CD4-positive, CD25-positive, alpha-beta regulatory T cell (primary cell): ENCODE measurements around the gene USP7. TPM values are rescaled to one million over a fixed set of nuclear protein-coding genes. Genes with fewer than 3 reads are reported as not detected.
"Not testable (repeated sequence)": the region's sequence is repeated elsewhere in the genome, so short reads cannot be mapped to it uniquely, and the experiment has no call there.

Source experiments
- ATAC-seq, 2 donors: fragments of 150-1000 bp; cut with Tn5 transposase; one replicate each; pipeline ENCODE4 v1.10.0; 2021; ENCODE audit warnings: low read depth in 2 of 2, moderate number of reproducible peaks in 2 of 2, moderate library complexity in 1 of 2
- DNase-seq, 3 donors: peaks; one replicate each; pipeline versions ENCODE4 v3.0.0 to v3.0.0-alpha.2; 2012 to 2022; ENCODE audit warnings: mixed read lengths in 1 of 3
- H3K27ac ChIP-seq: one replicate; pipeline ENCODE4 v1.7.0; 2013; ENCODE audit warnings: mild to moderate bottlenecking, low read length; ENCODE audit not compliant: insufficient read depth, poor library complexity, severe bottlenecking
- H3K27me3 ChIP-seq: one replicate; pipeline ENCODE4 v1.7.0; 2013; ENCODE audit warnings: low read length; ENCODE audit not compliant: control insufficient read depth, insufficient read depth
- H3K36me3 ChIP-seq: one replicate; pipeline ENCODE4 v1.7.0; 2013; ENCODE audit warnings: mild to moderate bottlenecking, low read length, moderate library complexity; ENCODE audit not compliant: control insufficient read depth, insufficient read depth
- H3K4me1 ChIP-seq: 2 replicates; pipeline ENCODE4 v1.7.0; 2013; ENCODE audit warnings: mild to moderate bottlenecking, low read length; ENCODE audit not compliant: insufficient read depth, control insufficient read depth, poor library complexity, severe bottlenecking
- H3K4me3 ChIP-seq: one replicate; pipeline ENCODE4 v1.7.0; 2013; ENCODE audit warnings: low read depth, mild to moderate bottlenecking, low read length, moderate library complexity
- H3K9me3 ChIP-seq, 2 experiments: 1 replicate in 1 of 2; 2 replicates in 1 of 2; pipeline ENCODE4 v1.7.0; 2013; ENCODE audit warnings: low read length in 2 of 2, mild to moderate bottlenecking in 1 of 2, moderate library complexity in 1 of 2; ENCODE audit not compliant: control insufficient read depth in 2 of 2
- H3K27ac Mint-ChIP-seq, 3 donors: one replicate each; pipeline ENCODE4 v1.8.0; 2020 to 2022; ENCODE audit warnings: mild to moderate bottlenecking in 3 of 3, mixed read lengths in 3 of 3, moderate library complexity in 2 of 3
- H3K27me3 Mint-ChIP-seq: one replicate; pipeline ENCODE4 v1.8.0; 2022; ENCODE audit warnings: mild to moderate bottlenecking, mixed read lengths
- H3K36me3 Mint-ChIP-seq: one replicate; pipeline ENCODE4 v1.8.0; 2020; ENCODE audit warnings: mixed read lengths
- H3K4me1 Mint-ChIP-seq, 4 donors: one replicate each; pipeline ENCODE4 v1.8.0; 2020 to 2022; ENCODE audit warnings: mixed read lengths in 4 of 4, mild to moderate bottlenecking in 1 of 4
- H3K4me3 Mint-ChIP-seq, 4 donors: one replicate each; pipeline ENCODE4 v1.8.0; 2020 to 2022; ENCODE audit warnings: mild to moderate bottlenecking in 4 of 4, mixed read lengths in 4 of 4, moderate library complexity in 3 of 4
- H3K9me3 Mint-ChIP-seq, 7 donors: one replicate each; pipeline ENCODE4 v1.8.0; 2020 to 2022; ENCODE audit warnings: mixed read lengths in 7 of 7, mild to moderate bottlenecking in 3 of 7, moderate library complexity in 2 of 7
- polyA plus RNA-seq, 4 donors: library from polyadenylated mRNA; unstranded; fragments of 300-500 nt; fragmentation: Illumina TruSeq; gene quantifications; one replicate each; pipeline ENCODE4 v1.2.3, GENCODE V29; 2021
- total RNA-seq: library from RNA; stranded (reverse); gene quantifications from one replicate; pipeline ENCODE4 v1.2.3, GENCODE V29; 2022

Gene USP7
- total and polyA plus RNA-seq, 5 donors from 2014 or later, result 6.8 to 296 (median 7.1) TPM

- Histone ChIP-seq H3K9me3 (no peaks in the 10 kb centered on the region), H3K4me1 (no peaks in the 10 kb centered on the region), H3K27me3 (no peaks in the 10 kb centered on the region), H3K4me3 (no peak overlapping the region), H3K27ac (no peak overlapping the region), H3K36me3 (no peaks in the 10 kb centered on the region)
- no peaks in the 10 kb centered on the region for H3K36me3 Mint-ChIP-seq
- no peaks in the 10 kb centered on the region for H3K9me3 Mint-ChIP-seq
- H3K4me3 Mint-ChIP-seq, result no peak overlapping the region
- H3K27ac Mint-ChIP-seq, result no peak overlapping the region
- DNase-seq, result no peak
- no peak for ATAC-seq
- no peaks in the 10 kb centered on the region for H3K27me3 Mint-ChIP-seq
- no peaks in the 10 kb centered on the region for H3K4me1 Mint-ChIP-seq
Observed at GRCh38 chr16:8989099-8989878, 25.6 kb upstream of the USP7 start.

- H3K4me3 Mint-ChIP-seq, result no peak overlapping the region
Observed at GRCh38 chr16:8986818-8987191, 23.1 kb upstream of the USP7 start.

GRCh38 chr16:8986111-8986510 is 22.4 kb upstream of the USP7 start:
- no peak overlapping the region for H3K4me3 ChIP-seq
- peak overlapping the region in 1 of 3 donors; percentile 14 for H3K27ac Mint-ChIP-seq
- no peak overlapping the region for H3K27ac ChIP-seq
- no peaks in the 10 kb centered on the region for H3K4me1 Mint-ChIP-seq
- no peaks in the 10 kb centered on the region for H3K4me1 ChIP-seq
- H3K4me3 Mint-ChIP-seq, result no peak overlapping the region
- ATAC-seq (no peak), DNase-seq (no peak)
- no peaks in the 10 kb centered on the region for H3K27me3 ChIP-seq
- H3K36me3 Mint-ChIP-seq, result no peaks in the 10 kb centered on the region
- H3K27me3 Mint-ChIP-seq, result no peaks in the 10 kb centered on the region
- no peaks in the 10 kb centered on the region for H3K9me3 Mint-ChIP-seq
- H3K36me3 ChIP-seq, result no peaks in the 10 kb centered on the region
- no peaks in the 10 kb centered on the region for H3K9me3 ChIP-seq

More at GRCh38 chr16:8986818-8987191, 23.1 kb upstream of the USP7 start:
- no peaks in the 10 kb centered on the region for H3K4me1 Mint-ChIP-seq
- H3K9me3 Mint-ChIP-seq, result no peaks in the 10 kb centered on the region
- H3K36me3 Mint-ChIP-seq, result no peaks in the 10 kb centered on the region
- no peak overlapping the region for H3K27ac Mint-ChIP-seq
- H3K27me3 Mint-ChIP-seq, result no peaks in the 10 kb centered on the region
- Histone ChIP-seq H3K4me3 (no peak overlapping the region), H3K27ac (no peak overlapping the region), H3K9me3 (no peaks in the 10 kb centered on the region), H3K36me3 (no peaks in the 10 kb centered on the region), H3K4me1 (no peaks in the 10 kb centered on the region), H3K27me3 (no peaks in the 10 kb centered on the region)
- no peak for DNase-seq
- no peak for ATAC-seq

- DNase-seq (no peak), ATAC-seq (no peak)
- Histone ChIP-seq H3K4me1 (no peaks in the 10 kb centered on the region), H3K27me3 (no peaks in the 10 kb centered on the region), H3K27ac (no peak overlapping the region), H3K4me3 (no peak overlapping the region), H3K36me3 (no peaks in the 10 kb centered on the region), H3K9me3 (no peaks in the 10 kb centered on the region)
- no peak overlapping the region for H3K27ac Mint-ChIP-seq
- H3K4me1 Mint-ChIP-seq, result no peaks in the 10 kb centered on the region
- H3K4me3 Mint-ChIP-seq, result no peak overlapping the region
- H3K27me3 Mint-ChIP-seq, result no peaks in the 10 kb centered on the region
- peaks cover 2% of the 10 kb centered on the region for H3K36me3 Mint-ChIP-seq
- no peaks in the 10 kb centered on the region for H3K9me3 Mint-ChIP-seq
Observed at GRCh38 chr16:8982816-8983215, 19.1 kb upstream of the USP7 start.

- not testable (repeated sequence) for H3K4me3 Mint-ChIP-seq, H3K27me3 Mint-ChIP-seq, H3K4me1 Mint-ChIP-seq, H3K27me3 ChIP-seq, H3K9me3 ChIP-seq, H3K9me3 Mint-ChIP-seq, ATAC-seq, H3K36me3 ChIP-seq, H3K4me3 ChIP-seq, DNase-seq, H3K36me3 Mint-ChIP-seq, H3K27ac ChIP-seq, H3K4me1 ChIP-seq, H3K27ac Mint-ChIP-seq
Observed at GRCh38 chr16:8981901-8982300, 18.2 kb upstream of the USP7 start.

- not testable (repeated sequence) for H3K36me3 ChIP-seq, H3K9me3 Mint-ChIP-seq, H3K4me3 ChIP-seq, H3K36me3 Mint-ChIP-seq, H3K4me1 Mint-ChIP-seq, H3K9me3 ChIP-seq, DNase-seq, ATAC-seq, H3K27me3 ChIP-seq, H3K27ac Mint-ChIP-seq, H3K4me3 Mint-ChIP-seq, H3K27ac ChIP-seq, H3K4me1 ChIP-seq
- H3K27me3 Mint-ChIP-seq, result peaks cover 25% of the 10 kb centered on the region
Observed at GRCh38 chr16:8976189-8976588, 12.5 kb upstream of the USP7 start.

GRCh38 chr16:8975039-8975438 is 11.3 kb upstream of the USP7 start:
- Mint-ChIP-seq H3K4me1 (peaks cover 0 to 5% (median 3%) of the 10 kb centered on the region in 4 donors), H3K27ac (no peak overlapping the region), H3K27me3 (peaks cover 30% of the 10 kb centered on the region), H3K36me3 (peaks cover 2% of the 10 kb centered on the region), H3K4me3 (no peak overlapping the region), H3K9me3 (no peaks in the 10 kb centered on the region)
- peaks cover 5% of the 10 kb centered on the region for H3K27me3 ChIP-seq
- DNase-seq, result no peak
- no peaks in the 10 kb centered on the region for H3K4me1 ChIP-seq
- H3K27ac ChIP-seq, result no peak overlapping the region
- H3K36me3 ChIP-seq, result no peaks in the 10 kb centered on the region
- no peaks in the 10 kb centered on the region for H3K9me3 ChIP-seq
- ATAC-seq, result no peak
- H3K4me3 ChIP-seq, result no peak overlapping the region

- H3K36me3 Mint-ChIP-seq, result no peaks in the 10 kb centered on the region
- H3K4me1 Mint-ChIP-seq, result peaks cover 0 to 5% (median 3%) of the 10 kb centered on the region in 4 donors
- no peaks in the 10 kb centered on the region for H3K9me3 ChIP-seq
- H3K4me1 ChIP-seq, result no peaks in the 10 kb centered on the region
- H3K9me3 Mint-ChIP-seq, result peaks cover 0 to 1% (median 0%) of the 10 kb centered on the region in 7 donors
- peaks cover 30% of the 10 kb centered on the region for H3K27me3 Mint-ChIP-seq
- peaks cover 5% of the 10 kb centered on the region for H3K27me3 ChIP-seq
- ATAC-seq (no peak), DNase-seq (no peak)
- H3K27ac Mint-ChIP-seq, result no peak overlapping the region
- no peak overlapping the region for H3K4me3 ChIP-seq
- H3K27ac ChIP-seq, result no peak overlapping the region
- no peaks in the 10 kb centered on the region for H3K36me3 ChIP-seq
- H3K4me3 Mint-ChIP-seq, result no peak overlapping the region
Observed at GRCh38 chr16:8972843-8973586, 9.3 kb upstream of the USP7 start.
